ENCODE results near the gene BBX. TPM values are rescaled to one million over a fixed set of nuclear protein-coding genes. Genes with fewer than 3 reads are reported as not detected.

Gene BBX
- total RNA-seq, 2 donors from 2014 or later: 94.7 to 226 TPM

DNA sequence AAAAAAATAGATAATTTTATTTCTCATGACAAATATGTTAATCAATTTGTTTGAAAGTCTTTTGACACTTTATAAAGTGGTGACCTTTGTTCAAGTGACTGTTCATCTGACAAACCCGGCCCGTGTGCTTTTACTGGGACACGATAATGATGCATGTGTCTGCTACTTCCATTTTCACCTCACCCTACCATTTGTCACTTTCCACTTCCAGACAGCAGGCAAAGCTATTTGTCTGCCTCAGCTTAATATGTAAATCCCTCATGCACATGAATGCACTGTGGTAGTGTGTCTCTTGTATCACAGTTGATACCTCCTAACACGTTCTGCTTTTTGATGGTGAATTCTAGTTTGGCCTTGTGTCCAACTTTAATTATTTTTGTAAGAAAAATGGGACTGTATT, 204.3 kb downstream of the BBX start:
- WGBS: 92% methylated on average over 4 of the region's 4 CpGs
- intact Hi-C loops (cut with DNase I): no loop called here
- Histone ChIP-seq H3K27ac (no peak overlapping the region), H3K4me3 (no peak overlapping the region), H3K4me1 (replicated peaks) (no peaks in the 10 kb centered on the region), H3K36me3 (no peaks in the 10 kb centered on the region), H3K27me3 (replicated peaks; ENCODE audit: insufficient read depth) (no peaks in the 10 kb centered on the region), H3K9me3 (no peaks in the 10 kb centered on the region)
- no peak for DNase-seq (ENCODE audit: low spot score)
- no peak for TF ChIP-seq POLR2AphosphoS5 (IDR thresholded peaks at IDR 0.05)
- TF ChIP-seq, protein P1, sequence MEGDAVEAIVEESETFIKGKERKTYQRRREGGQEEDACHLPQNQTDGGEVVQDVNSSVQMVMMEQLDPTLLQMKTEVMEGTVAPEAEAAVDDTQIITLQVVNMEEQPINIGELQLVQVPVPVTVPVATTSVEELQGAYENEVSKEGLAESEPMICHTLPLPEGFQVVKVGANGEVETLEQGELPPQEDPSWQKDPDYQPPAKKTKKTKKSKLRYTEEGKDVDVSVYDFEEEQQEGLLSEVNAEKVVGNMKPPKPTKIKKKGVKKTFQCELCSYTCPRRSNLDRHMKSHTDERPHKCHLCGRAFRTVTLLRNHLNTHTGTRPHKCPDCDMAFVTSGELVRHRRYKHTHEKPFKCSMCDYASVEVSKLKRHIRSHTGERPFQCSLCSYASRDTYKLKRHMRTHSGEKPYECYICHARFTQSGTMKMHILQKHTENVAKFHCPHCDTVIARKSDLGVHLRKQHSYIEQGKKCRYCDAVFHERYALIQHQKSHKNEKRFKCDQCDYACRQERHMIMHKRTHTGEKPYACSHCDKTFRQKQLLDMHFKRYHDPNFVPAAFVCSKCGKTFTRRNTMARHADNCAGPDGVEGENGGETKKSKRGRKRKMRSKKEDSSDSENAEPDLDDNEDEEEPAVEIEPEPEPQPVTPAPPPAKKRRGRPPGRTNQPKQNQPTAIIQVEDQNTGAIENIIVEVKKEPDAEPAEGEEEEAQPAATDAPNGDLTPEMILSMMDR (IDR thresholded peaks at IDR 0.05): no peak
- TF ChIP-seq POLR2A (IDR thresholded peaks at IDR 0.05): no peak

DNA sequence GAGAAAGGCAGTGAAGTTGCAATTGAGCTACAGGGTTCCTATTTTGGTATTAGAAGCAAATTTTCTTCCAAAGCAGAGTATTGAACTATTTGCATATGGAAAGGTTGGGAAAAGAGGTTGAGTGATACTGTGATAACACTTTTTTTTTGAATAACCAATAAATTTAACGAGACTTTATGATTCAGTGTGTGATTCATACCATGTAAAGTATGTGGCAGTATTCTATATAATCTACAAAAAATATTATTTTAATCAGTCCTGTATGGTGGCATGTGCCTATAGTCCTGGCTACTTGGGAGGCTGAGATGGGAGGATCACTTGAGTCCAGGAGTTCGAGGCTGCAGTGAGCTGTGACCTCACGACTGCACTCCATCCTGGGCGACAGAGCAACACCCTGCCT, 206.9 kb downstream of the BBX start:
- H3K4me1 ChIP-seq (replicated peaks): no peaks in the 10 kb centered on the region
- H3K36me3 ChIP-seq: no peaks in the 10 kb centered on the region
- H3K4me3 ChIP-seq: no peak overlapping the region
- no peak for DNase-seq (ENCODE audit: low spot score)
- H3K27me3 ChIP-seq (replicated peaks; ENCODE audit: insufficient read depth): no peaks in the 10 kb centered on the region
- no peak for TF ChIP-seq POLR2A (IDR thresholded peaks at IDR 0.05)
- no peak for TF ChIP-seq POLR2AphosphoS5 (IDR thresholded peaks at IDR 0.05)
- TF ChIP-seq, protein P1 (IDR thresholded peaks at IDR 0.05): no peak
- H3K27ac ChIP-seq: no peak overlapping the region
- intact Hi-C loops (cut with DNase I): no loop called here
- no peaks in the 10 kb centered on the region for H3K9me3 ChIP-seq
- 97% methylated on average over 4 of the region's 4 CpGs for WGBS

DNA sequence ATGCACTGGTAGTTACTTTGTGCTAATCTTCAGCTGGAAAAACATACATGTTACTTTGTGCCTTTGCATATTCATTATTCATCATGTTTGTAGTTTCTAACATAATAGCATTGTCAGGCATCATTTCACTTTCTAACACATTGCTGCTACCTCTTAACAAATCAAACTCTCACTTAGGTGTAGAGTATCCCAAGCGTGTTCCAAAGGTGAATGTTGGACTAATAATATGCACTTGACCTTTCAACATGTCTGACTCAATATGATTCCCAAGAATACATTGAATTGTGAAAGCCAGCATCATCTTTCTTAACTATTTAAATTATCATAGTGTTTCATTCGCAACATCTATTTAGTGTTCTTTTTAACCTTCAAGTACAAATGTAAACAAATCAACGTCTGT, 211.6 kb downstream of the BBX start:
- intact Hi-C loops (cut with DNase I): no loop called here
- no peaks in the 10 kb centered on the region for H3K4me1 ChIP-seq (replicated peaks)
- TF ChIP-seq POLR2A (IDR thresholded peaks at IDR 0.05): no peak
- TF ChIP-seq, protein P1 (IDR thresholded peaks at IDR 0.05): no peak
- TF ChIP-seq POLR2AphosphoS5 (IDR thresholded peaks at IDR 0.05): no peak
- H3K9me3 ChIP-seq: no peaks in the 10 kb centered on the region
- WGBS: 74% methylated on average over 3 of the region's 3 CpGs
- no peak overlapping the region for H3K27ac ChIP-seq
- H3K4me3 ChIP-seq: no peak overlapping the region
- H3K27me3 ChIP-seq (replicated peaks; ENCODE audit: insufficient read depth): no peaks in the 10 kb centered on the region
- no peaks in the 10 kb centered on the region for H3K36me3 ChIP-seq
- no peak for DNase-seq (ENCODE audit: low spot score)

DNA sequence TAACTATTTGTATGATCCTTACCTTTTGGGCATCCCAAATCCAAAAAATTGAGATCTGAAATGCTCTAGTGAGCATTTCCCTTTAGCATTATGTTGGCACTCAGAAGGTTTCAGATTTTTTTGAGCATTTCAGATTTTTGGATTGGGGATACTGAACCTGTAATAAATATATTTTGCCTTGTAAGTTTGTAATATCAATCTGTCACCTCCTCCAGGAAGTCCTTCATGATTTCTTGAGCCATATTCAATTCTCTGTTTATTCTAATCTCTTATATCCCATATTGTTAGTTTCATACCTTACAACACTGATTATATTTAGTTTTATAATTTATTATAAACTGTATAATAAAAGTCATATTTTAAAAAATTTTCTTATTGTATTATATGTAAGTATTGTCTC, 215.2 kb downstream of the BBX start:
- Histone ChIP-seq H3K27ac (no peak overlapping the region), H3K4me1 (replicated peaks) (no peaks in the 10 kb centered on the region), H3K27me3 (replicated peaks; ENCODE audit: insufficient read depth) (no peaks in the 10 kb centered on the region), H3K36me3 (no peaks in the 10 kb centered on the region), H3K9me3 (no peaks in the 10 kb centered on the region), H3K4me3 (no peak overlapping the region)
- intact Hi-C loops (cut with DNase I): loop anchor here (5.0 kb wide), 1 partner anchor 61 kb away; no protein-coding TSS in a partner anchor
- no peak for DNase-seq (ENCODE audit: low spot score)
- TF ChIP-seq POLR2AphosphoS5 (IDR thresholded peaks at IDR 0.05): no peak
- TF ChIP-seq, protein P1 (IDR thresholded peaks at IDR 0.05): no peak
- TF ChIP-seq POLR2A (IDR thresholded peaks at IDR 0.05): no peak

DNA sequence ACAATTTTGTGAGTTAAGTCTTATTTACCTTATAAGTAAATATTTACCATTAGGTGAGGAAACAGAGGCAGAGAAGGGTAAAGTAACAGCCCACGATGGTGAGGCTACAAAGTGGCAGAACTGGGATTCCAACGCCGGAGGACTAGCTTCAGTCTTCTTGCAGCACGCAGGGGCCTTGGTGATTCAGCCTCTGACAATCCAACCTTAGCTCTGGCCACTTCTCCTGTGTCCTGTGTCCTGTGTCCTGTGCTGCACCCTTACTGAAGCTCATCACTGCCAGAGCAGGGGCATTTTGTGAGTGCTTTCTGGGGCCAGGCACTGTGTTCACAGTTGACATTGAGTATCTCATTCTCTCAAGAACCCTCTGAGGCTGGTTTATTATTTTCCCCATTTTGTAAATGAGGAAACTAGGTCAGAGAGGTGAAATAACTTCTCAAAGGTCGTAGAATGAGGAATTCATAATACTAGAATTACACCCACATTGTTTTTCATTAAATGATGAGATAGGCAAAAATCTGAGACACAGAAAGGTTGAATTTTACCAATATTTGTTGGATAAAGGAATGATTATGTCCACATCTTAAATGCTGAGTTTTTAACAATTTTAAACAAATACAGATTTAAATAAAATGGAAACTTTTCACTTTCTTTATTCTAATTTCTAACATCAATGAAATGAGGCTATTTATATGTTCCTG, 215.9 kb downstream of the BBX start:
- TF ChIP-seq, protein P1 (IDR thresholded peaks at IDR 0.05): no peak
- TF ChIP-seq POLR2AphosphoS5 (IDR thresholded peaks at IDR 0.05) (no peak), POLR2A (IDR thresholded peaks at IDR 0.05) (no peak)
- 83% methylated on average over 5 of the region's 5 CpGs for WGBS
- no peak overlapping the region for H3K27ac ChIP-seq
- H3K36me3 ChIP-seq: no peaks in the 10 kb centered on the region
- DNase-seq (ENCODE audit: low spot score): no peak
- intact Hi-C loops (cut with DNase I): loop anchor here (5.0 kb wide), 1 partner anchor 61 kb away; no protein-coding TSS in a partner anchor
- no peaks in the 10 kb centered on the region for H3K27me3 ChIP-seq (replicated peaks; ENCODE audit: insufficient read depth)
- H3K9me3 ChIP-seq: no peaks in the 10 kb centered on the region
- no peaks in the 10 kb centered on the region for H3K4me1 ChIP-seq (replicated peaks)
- H3K4me3 ChIP-seq: no peak overlapping the region
